NCI-H2196 treated with DMSO at 0.1 percent for 48 hours (cell line): ENCODE results near the gene TPTE.
"Not testable (repeated sequence)": the region's sequence is repeated elsewhere in the genome, so short reads cannot be mapped to it uniquely, and the experiment has no call there.

ENCODE experiments used
- DNase-seq: peaks from one replicate; lab custom pipeline; 2025; ENCODE audit not compliant: unreplicated experiment; lab: John Stamatoyannopoulos, UW

TPTE gene

GRCh38 chr21:10521091-10521598 lies at the start of gene TPTE:
TSS of gene TPTE (plus strand) at chr21:10521583. CDS start at chr21:10538724, 17,141 bp downstream.
- DNase-seq: no peak

- not testable (repeated sequence) for DNase-seq
Measured at GRCh38 chr21:10471999-10472398, 49.4 kb upstream of the TPTE start.

- not testable (repeated sequence) for DNase-seq
Measured at GRCh38 chr21:10477794-10478193, 43.6 kb upstream of the TPTE start.

GRCh38 chr21:10479875-10480274 lies 41.5 kb upstream of the TPTE start:
- DNase-seq: not testable (repeated sequence)

- DNase-seq: not testable (repeated sequence)
Measured at GRCh38 chr21:10484864-10485263, 36.5 kb upstream of the TPTE start.

- DNase-seq: not testable (repeated sequence)
Measured at GRCh38 chr21:10490453-10490852, 30.9 kb upstream of the TPTE start.

GRCh38 chr21:10511116-10511515 lies 10.3 kb upstream of the TPTE start:
- no peak for DNase-seq

- DNase-seq: not testable (repeated sequence)
Measured at GRCh38 chr21:10516889-10517288, 4.5 kb upstream of the TPTE start.

- not testable (repeated sequence) for DNase-seq
Measured at GRCh38 chr21:10517904-10518303, 3.5 kb upstream of the TPTE start.

GRCh38 chr21:10521835-10522500 lies 585 bp downstream of the TPTE start:
- not testable (repeated sequence) for DNase-seq

GRCh38 chr21:10539956-10540355 lies 18.6 kb downstream of the TPTE start:
- DNase-seq: no peak

GRCh38 chr21:10544376-10544775 lies 23.0 kb downstream of the TPTE start:
- not testable (repeated sequence) for DNase-seq

GRCh38 chr21:10547868-10548267 lies 26.5 kb downstream of the TPTE start:
- not testable (repeated sequence) for DNase-seq

- DNase-seq: not testable (repeated sequence)
Measured at GRCh38 chr21:10548331-10548954, 27.1 kb downstream of the TPTE start.

GRCh38 chr21:10570803-10571202 lies 49.4 kb downstream of the TPTE start:
- not testable (repeated sequence) for DNase-seq

- DNase-seq: not testable (repeated sequence)
Measured at GRCh38 chr21:10574531-10575310, 53.3 kb downstream of the TPTE start.

- no peak for DNase-seq
Measured at GRCh38 chr21:10575311-10575667, 53.9 kb downstream of the TPTE start.

- not testable (repeated sequence) for DNase-seq
Measured at GRCh38 chr21:10578910-10579309, 57.5 kb downstream of the TPTE start.

- not testable (repeated sequence) for DNase-seq
Measured at GRCh38 chr21:10589115-10589514, 67.7 kb downstream of the TPTE start.

GRCh38 chr21:10607074-10607473 lies 85.7 kb downstream of the TPTE start:
- DNase-seq: not testable (repeated sequence)

GRCh38 chr21:10614285-10614684 lies 92.9 kb downstream of the TPTE start:
- DNase-seq: not testable (repeated sequence)

GRCh38 chr21:10616061-10616460 lies 94.7 kb downstream of the TPTE start:
- not testable (repeated sequence) for DNase-seq
